GM23338 (cell line): ENCODE results near the gene OR13C2. TPM values are rescaled to one million over a fixed set of nuclear protein-coding genes. Genes with fewer than 3 reads are reported as not detected.

Source experiments
- ATAC-seq: fragments of 200-7000 bp; cut with Tn5 transposase; 3 replicates; pipeline ENCODE4 v1.9.1; 2020
- DNase-seq: peaks from one replicate; pipeline ENCODE4 v3.0.0-alpha.2; 2015; ENCODE audit warnings: low spot score
- H2AFZ ChIP-seq: fragments of 200-600 bp; sonication (generic); 2 replicates; pipeline ENCODE4 v1.8.0; 2016; ENCODE audit warnings: antibody characterized with exemption, mild to moderate bottlenecking, moderate library complexity
- H3F3A ChIP-seq: fragments of 200-600 bp; sonication (generic); replicated peaks from 2 replicates; pipeline ENCODE4 v1.8.0; 2017; ENCODE audit warnings: antibody characterized with exemption, mixed run types, low read depth
- H3K27ac ChIP-seq: fragments of 200-600 bp; sonication (generic); 2 replicates; pipeline ENCODE4 v1.6.1; 2016; ENCODE audit warnings: low read depth
- H3K27me3 ChIP-seq: fragments of 200-600 bp; sonication (generic); 2 replicates; pipeline ENCODE4 v1.8.0; 2016; ENCODE audit warnings: mild to moderate bottlenecking, mixed run types, moderate library complexity; ENCODE audit not compliant: insufficient read depth
- H3K36me3 ChIP-seq: fragments of 200-600 bp; sonication (generic); 2 replicates; pipeline ENCODE4 v1.8.0; 2016; ENCODE audit warnings: mild to moderate bottlenecking; ENCODE audit not compliant: insufficient read depth
- H3K4me1 ChIP-seq: fragments of 200-600 bp; sonication (generic); 2 replicates; pipeline ENCODE4 v1.8.0; 2016; ENCODE audit warnings: mild to moderate bottlenecking, moderate library complexity; ENCODE audit not compliant: insufficient read depth
- H3K4me2 ChIP-seq: fragments of 200-600 bp; sonication (generic); 2 replicates; pipeline ENCODE4 v1.7.1; 2017; ENCODE audit warnings: mixed run types
- H3K4me3 ChIP-seq: fragments of 200-600 bp; sonication (generic); 2 replicates; pipeline ENCODE4 v1.6.1; 2016; ENCODE audit warnings: mixed run types
- H3K79me2 ChIP-seq: fragments of 200-600 bp; sonication (generic); replicated peaks from 2 replicates; pipeline ENCODE4 v1.8.0; 2017; ENCODE audit warnings: mild to moderate bottlenecking; ENCODE audit not compliant: insufficient read depth
- H3K9me2 ChIP-seq: fragments of 200-600 bp; sonication (generic); 2 replicates; pipeline ENCODE4 v1.8.0; 2017; ENCODE audit not compliant: insufficient read depth
- H4K20me1 ChIP-seq: fragments of 200-600 bp; sonication (generic); replicated peaks from 2 replicates; pipeline ENCODE4 v1.8.0; 2017; ENCODE audit warnings: mild to moderate bottlenecking; ENCODE audit not compliant: insufficient read depth
- H3K27ac Mint-ChIP-seq: 2 replicates; pipeline ENCODE4 v1.8.0; 2020; ENCODE audit warnings: inconsistent platforms, mild to moderate bottlenecking, moderate library complexity, mixed read lengths
- H3K27me3 Mint-ChIP-seq: 3 replicates; pipeline ENCODE4 v1.8.0; 2022; ENCODE audit warnings: low read depth, mild to moderate bottlenecking, moderate library complexity, mixed read lengths, inconsistent platforms; ENCODE audit not compliant: insufficient read depth, poor library complexity
- H3K36me3 Mint-ChIP-seq: 3 replicates; pipeline ENCODE4 v1.8.0; 2021; ENCODE audit warnings: low read depth, mild to moderate bottlenecking, inconsistent platforms, moderate library complexity, mixed read lengths
- H3K4me1 Mint-ChIP-seq: 3 replicates; pipeline ENCODE4 v1.8.0; 2020; ENCODE audit warnings: mild to moderate bottlenecking, inconsistent platforms, mixed read lengths
- H3K4me3 Mint-ChIP-seq: 3 replicates; pipeline ENCODE4 v1.8.0; 2021; ENCODE audit warnings: moderate library complexity, mild to moderate bottlenecking, inconsistent platforms, mixed read lengths
- H3K9me3 Mint-ChIP-seq: 3 replicates; pipeline ENCODE4 v1.8.0; 2020; ENCODE audit warnings: moderate library complexity, mild to moderate bottlenecking, inconsistent platforms, mixed read lengths
- CREB1 ChIP-seq: fragments of 250-450 bp; sonication (Bioruptor Pico); IDR thresholded peaks from 2 replicates; pipeline ENCODE4 v1.5.0; 2020; ENCODE audit warnings: low read depth, mild to moderate bottlenecking, moderate library complexity
- NANOG ChIP-seq: IDR thresholded peaks from 2 replicates; pipeline ENCODE4 v1.6.1; 2016; ENCODE audit warnings: antibody characterized with exemption, borderline replicate concordance
- POLR2AphosphoS5 ChIP-seq: IDR thresholded peaks from 2 replicates; pipeline ENCODE4 v1.6.1; 2016; ENCODE audit warnings: antibody characterized with exemption, low read depth
- STAT1 ChIP-seq: IDR thresholded peaks from one replicate; pipeline ENCODE4 v1.6.1; 2016; ENCODE audit warnings: antibody characterized with exemption; ENCODE audit not compliant: unreplicated experiment
- ZNF114 ChIP-seq: fragments of 250-450 bp; sonication (Bioruptor Pico); IDR thresholded peaks from 2 replicates; pipeline ENCODE4 v1.5.0; 2020; ENCODE audit warnings: mild to moderate bottlenecking, moderate library complexity
- ZNF331 ChIP-seq: fragments of 250-450 bp; sonication (Bioruptor Pico); IDR thresholded peaks from 2 replicates; pipeline ENCODE4 v1.5.0; 2020; ENCODE audit warnings: low read depth, mild to moderate bottlenecking, moderate library complexity
- ZNF462 ChIP-seq: fragments of 250-450 bp; sonication (Bioruptor Pico); IDR thresholded peaks from 2 replicates; pipeline ENCODE4 v1.5.0; 2020; ENCODE audit warnings: mild to moderate bottlenecking, moderate library complexity
- polyA plus RNA-seq: library from polyadenylated mRNA; unstranded; fragments of >200 nt; fragmentation: Nextera tagmentation; extraction: Ambion mirVana; gene quantifications from 2 replicates; pipeline ENCODE4 v1.2.1, GENCODE V29; 2016
- total RNA-seq: library from RNA; depleted of rRNA; stranded (reverse); fragments of >200 nt; shearing (Covaris generic); gene quantifications from 2 replicates; pipeline ENCODE4 v1.2.3, GENCODE V29; 2014
- TF ChIP-seq, protein P1 (sequence below), 2 experiments: fragments of 200-600 bp in 1 of 2; sonication (generic) in 1 of 2; conservative IDR thresholded peaks; 2 replicates each; pipeline versions ENCODE4 v1.5.1 to v1.6.1; 2016 to 2017; ENCODE audit warnings: antibody characterized with exemption in 2 of 2, low read depth in 2 of 2, mild to moderate bottlenecking in 2 of 2, moderate library complexity in 1 of 2

OR13C2 gene
- total and polyA plus RNA-seq, 2 experiments from 2014 or later, result not detected

DNA sequence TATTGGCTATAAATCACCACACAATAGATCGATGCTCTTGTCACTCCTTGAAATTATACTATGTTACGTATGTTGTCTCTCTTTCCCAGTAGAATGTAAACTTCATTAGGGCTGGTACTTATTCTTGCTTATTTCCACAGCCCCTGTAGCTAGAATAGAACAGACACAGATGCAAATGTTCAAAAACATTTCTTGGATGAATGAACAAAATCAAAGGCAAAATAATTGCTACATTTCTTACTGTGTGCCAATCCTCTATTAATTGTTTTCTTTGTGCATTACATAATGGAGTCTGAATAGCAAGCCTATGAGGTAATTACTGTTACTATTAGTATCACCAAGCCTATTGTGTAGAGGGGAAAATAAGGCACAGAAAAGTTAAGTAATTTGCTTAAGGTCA lies 725 bp upstream of the OR13C2 start:
- Histone ChIP-seq H3K4me1 (no peaks in the 10 kb centered on the region), H3K4me2 (no peak overlapping the region), H3K9me2 (no peaks in the 10 kb centered on the region), H3K4me3 (no peak overlapping the region), H3F3A (no peaks in the 10 kb centered on the region), H3K27me3 (no peaks in the 10 kb centered on the region), H3K27ac (no peak overlapping the region), H2AFZ (no peak overlapping the region), H3K79me2 (no peaks in the 10 kb centered on the region), H3K36me3 (no peaks in the 10 kb centered on the region), H4K20me1 (no peaks in the 10 kb centered on the region)
- Mint-ChIP-seq H3K4me3 (no peak overlapping the region), H3K36me3 (no peaks in the 10 kb centered on the region), H3K4me1 (no peaks in the 10 kb centered on the region), H3K27me3 (no peaks in the 10 kb centered on the region), H3K9me3 (no peaks in the 10 kb centered on the region), H3K27ac (no peak overlapping the region)
- TF ChIP-seq ZNF462 (no peak), ZNF114 (CRISPR knock-in tag) (no peak), CREB1 (no peak), STAT1 (no peak), NANOG (no peak), POLR2AphosphoS5 (no peak), ZNF331 (CRISPR knock-in tag) (no peak)
- TF ChIP-seq, protein P1, sequence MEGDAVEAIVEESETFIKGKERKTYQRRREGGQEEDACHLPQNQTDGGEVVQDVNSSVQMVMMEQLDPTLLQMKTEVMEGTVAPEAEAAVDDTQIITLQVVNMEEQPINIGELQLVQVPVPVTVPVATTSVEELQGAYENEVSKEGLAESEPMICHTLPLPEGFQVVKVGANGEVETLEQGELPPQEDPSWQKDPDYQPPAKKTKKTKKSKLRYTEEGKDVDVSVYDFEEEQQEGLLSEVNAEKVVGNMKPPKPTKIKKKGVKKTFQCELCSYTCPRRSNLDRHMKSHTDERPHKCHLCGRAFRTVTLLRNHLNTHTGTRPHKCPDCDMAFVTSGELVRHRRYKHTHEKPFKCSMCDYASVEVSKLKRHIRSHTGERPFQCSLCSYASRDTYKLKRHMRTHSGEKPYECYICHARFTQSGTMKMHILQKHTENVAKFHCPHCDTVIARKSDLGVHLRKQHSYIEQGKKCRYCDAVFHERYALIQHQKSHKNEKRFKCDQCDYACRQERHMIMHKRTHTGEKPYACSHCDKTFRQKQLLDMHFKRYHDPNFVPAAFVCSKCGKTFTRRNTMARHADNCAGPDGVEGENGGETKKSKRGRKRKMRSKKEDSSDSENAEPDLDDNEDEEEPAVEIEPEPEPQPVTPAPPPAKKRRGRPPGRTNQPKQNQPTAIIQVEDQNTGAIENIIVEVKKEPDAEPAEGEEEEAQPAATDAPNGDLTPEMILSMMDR (conservative IDR thresholded peaks at IDR 0.05; ENCODE audit: low read depth in 2 of 2), result no peak
- DNase-seq (no peak), ATAC-seq (no peak)
